ENCODE results near the gene ZNF460. TPM values are rescaled to one million over a fixed set of nuclear protein-coding genes. Genes with fewer than 3 reads are reported as not detected.

The ZNF460 gene
- total RNA-seq, 1 donor from 2014 or later = 76.1 TPM

DNA sequence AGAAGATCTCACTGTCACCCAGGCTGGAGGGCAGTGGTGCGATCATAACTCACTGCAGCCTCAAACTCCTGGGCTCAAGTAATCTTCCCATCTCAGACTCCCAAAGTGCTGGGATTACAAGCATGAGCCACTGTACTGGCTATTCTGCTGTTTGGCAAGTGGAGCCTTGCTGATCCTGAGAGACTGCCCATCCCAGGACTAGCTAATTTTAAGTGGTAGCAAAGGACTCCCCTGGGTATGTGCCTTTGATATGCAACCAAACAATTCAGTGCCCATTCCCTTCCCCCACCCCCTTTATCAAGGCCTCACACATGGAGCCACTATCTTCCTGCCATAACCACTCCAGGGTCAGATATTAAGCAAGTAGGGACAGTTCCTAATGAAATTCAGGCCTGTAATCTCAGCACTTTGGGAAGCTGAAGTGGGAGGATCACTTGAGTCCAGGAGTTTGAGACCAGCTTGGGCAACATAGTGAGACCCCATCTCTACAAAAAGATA lies 17.0 kb upstream of the ZNF460 start:
- no peak overlapping the region for H3K4me3 ChIP-seq
- H3K27ac ChIP-seq = no peak overlapping the region
- intact Hi-C loops (cut with DNase I) = no loop called here
- no peak for DNase-seq (ENCODE audit: extremely low spot score in 2 of 2)
- peaks cover 0 to 2% of the 10 kb centered on the region in 2 donors for H3K36me3 ChIP-seq
- no peaks in the 10 kb centered on the region for H3K27me3 ChIP-seq
- TF ChIP-seq, protein P1, sequence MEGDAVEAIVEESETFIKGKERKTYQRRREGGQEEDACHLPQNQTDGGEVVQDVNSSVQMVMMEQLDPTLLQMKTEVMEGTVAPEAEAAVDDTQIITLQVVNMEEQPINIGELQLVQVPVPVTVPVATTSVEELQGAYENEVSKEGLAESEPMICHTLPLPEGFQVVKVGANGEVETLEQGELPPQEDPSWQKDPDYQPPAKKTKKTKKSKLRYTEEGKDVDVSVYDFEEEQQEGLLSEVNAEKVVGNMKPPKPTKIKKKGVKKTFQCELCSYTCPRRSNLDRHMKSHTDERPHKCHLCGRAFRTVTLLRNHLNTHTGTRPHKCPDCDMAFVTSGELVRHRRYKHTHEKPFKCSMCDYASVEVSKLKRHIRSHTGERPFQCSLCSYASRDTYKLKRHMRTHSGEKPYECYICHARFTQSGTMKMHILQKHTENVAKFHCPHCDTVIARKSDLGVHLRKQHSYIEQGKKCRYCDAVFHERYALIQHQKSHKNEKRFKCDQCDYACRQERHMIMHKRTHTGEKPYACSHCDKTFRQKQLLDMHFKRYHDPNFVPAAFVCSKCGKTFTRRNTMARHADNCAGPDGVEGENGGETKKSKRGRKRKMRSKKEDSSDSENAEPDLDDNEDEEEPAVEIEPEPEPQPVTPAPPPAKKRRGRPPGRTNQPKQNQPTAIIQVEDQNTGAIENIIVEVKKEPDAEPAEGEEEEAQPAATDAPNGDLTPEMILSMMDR (IDR thresholded peaks at IDR 0.05) = no peak
- TF ChIP-seq POLR2AphosphoS5 (IDR thresholded peaks at IDR 0.05; ENCODE audit: insufficient read depth in 1 of 2, low read depth in 1 of 2) = no peak
- no peak for TF ChIP-seq POLR2A (IDR thresholded peaks at IDR 0.05)
- H3K9me3 ChIP-seq = no peaks in the 10 kb centered on the region
- no peaks in the 10 kb centered on the region for H3K4me1 ChIP-seq

DNA sequence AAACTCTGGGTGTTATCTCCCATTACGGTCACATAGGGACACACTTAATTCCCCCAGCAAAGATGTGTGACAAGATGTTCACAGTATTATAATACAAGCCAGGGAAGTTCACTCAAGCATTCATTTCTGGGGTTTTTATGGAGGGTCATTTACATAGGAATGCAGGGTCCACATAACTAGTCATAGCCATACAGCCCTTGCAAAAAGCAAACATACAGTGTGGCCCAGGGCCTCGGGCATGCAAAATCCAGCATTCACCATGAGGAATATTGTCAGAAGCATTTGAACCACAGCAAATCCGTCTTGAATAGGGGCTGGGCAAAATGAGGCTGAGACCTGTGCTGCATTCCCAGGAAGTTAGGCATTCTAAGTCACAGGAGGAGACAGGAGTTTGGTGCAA lies 13.0 kb upstream of the ZNF460 start:
- intact Hi-C loops (cut with DNase I) = no loop called here
- no peak overlapping the region for H3K4me3 ChIP-seq
- no peaks in the 10 kb centered on the region for H3K27me3 ChIP-seq
- no peaks in the 10 kb centered on the region for H3K4me1 ChIP-seq
- H3K27ac ChIP-seq = no peak overlapping the region
- TF ChIP-seq POLR2AphosphoS5 (IDR thresholded peaks at IDR 0.05; ENCODE audit: insufficient read depth in 1 of 2, low read depth in 1 of 2) (no peak), POLR2A (IDR thresholded peaks at IDR 0.05) (no peak)
- TF ChIP-seq, protein P1 (IDR thresholded peaks at IDR 0.05) = no peak
- no peaks in the 10 kb centered on the region for H3K9me3 ChIP-seq
- no peaks in the 10 kb centered on the region for H3K36me3 ChIP-seq
- no peak for DNase-seq (ENCODE audit: extremely low spot score in 2 of 2)

DNA sequence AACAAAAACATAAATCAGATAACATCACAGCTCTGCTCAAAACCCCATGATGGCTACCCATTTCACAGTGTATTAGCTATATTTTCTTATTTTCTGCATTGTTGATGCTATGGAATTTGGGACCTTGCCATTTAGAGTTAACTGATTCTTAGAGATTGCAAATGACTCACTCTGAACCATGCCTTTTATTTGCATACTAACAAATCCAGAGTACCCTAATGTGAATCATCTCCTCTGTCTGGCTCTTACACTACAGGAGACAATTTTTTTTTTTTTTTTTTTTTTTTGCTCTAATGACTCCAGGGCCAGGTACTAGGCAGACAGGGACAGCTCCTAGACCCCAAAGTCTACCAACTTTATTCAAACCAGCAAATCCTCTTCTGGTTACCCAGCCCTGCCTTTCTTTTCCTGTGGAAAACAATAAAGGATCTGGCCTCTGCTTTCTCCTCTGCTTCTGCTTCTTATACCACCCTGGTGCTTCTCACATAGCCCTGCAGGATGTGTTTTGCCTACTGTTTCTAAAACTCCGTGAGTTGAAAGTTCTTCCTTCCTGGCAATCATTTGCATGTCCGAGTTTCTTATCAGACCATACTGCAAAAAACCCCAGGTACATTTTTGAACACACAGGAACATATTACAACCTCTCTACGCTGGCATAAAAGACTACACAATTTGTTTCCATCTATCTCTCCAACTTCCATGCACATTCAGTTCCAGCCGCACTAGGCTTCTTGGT lies 10.6 kb upstream of the ZNF460 start:
- intact Hi-C loops (cut with DNase I) = no loop called here
- no peak for TF ChIP-seq POLR2A (IDR thresholded peaks at IDR 0.05)
- TF ChIP-seq, protein P1 (IDR thresholded peaks at IDR 0.05) = no peak
- TF ChIP-seq POLR2AphosphoS5 (IDR thresholded peaks at IDR 0.05; ENCODE audit: insufficient read depth in 1 of 2, low read depth in 1 of 2) = no peak
- Histone ChIP-seq H3K4me1 (no peaks in the 10 kb centered on the region), H3K9me3 (no peaks in the 10 kb centered on the region), H3K4me3 (no peak overlapping the region), H3K36me3 (no peaks in the 10 kb centered on the region), H3K27ac (no peak overlapping the region), H3K27me3 (no peaks in the 10 kb centered on the region)
- no peak for DNase-seq (ENCODE audit: extremely low spot score in 2 of 2)

DNA sequence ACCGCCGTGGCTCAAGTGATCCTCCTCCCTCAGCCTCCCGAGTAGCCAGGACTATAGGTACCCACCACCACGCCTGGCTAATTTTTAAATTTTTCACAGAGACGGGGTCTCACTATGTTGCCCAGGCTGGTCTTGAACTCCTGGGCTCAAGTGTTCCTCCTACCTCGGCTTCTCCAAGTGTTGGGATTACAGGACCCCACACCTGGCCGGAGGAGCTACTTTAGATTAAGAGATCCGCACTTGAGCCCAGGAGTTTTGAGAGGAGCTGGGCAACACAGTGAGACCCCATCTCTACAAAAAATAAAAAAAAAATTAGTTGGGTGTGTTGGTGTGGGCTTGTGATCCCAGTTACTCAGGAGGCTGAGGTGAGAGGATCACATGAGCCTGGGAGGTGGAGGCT lies 9.0 kb upstream of the ZNF460 start:
- H3K27ac ChIP-seq = no peak overlapping the region
- H3K27me3 ChIP-seq = no peaks in the 10 kb centered on the region
- H3K36me3 ChIP-seq = no peaks in the 10 kb centered on the region
- TF ChIP-seq, protein P1 (IDR thresholded peaks at IDR 0.05) = no peak
- no peak for TF ChIP-seq POLR2AphosphoS5 (IDR thresholded peaks at IDR 0.05; ENCODE audit: insufficient read depth in 1 of 2, low read depth in 1 of 2)
- TF ChIP-seq POLR2A (IDR thresholded peaks at IDR 0.05) = no peak
- intact Hi-C loops (cut with DNase I) = no loop called here
- no peak for DNase-seq (ENCODE audit: extremely low spot score in 2 of 2)
- no peaks in the 10 kb centered on the region for H3K4me1 ChIP-seq
- no peak overlapping the region for H3K4me3 ChIP-seq
- no peaks in the 10 kb centered on the region for H3K9me3 ChIP-seq

DNA sequence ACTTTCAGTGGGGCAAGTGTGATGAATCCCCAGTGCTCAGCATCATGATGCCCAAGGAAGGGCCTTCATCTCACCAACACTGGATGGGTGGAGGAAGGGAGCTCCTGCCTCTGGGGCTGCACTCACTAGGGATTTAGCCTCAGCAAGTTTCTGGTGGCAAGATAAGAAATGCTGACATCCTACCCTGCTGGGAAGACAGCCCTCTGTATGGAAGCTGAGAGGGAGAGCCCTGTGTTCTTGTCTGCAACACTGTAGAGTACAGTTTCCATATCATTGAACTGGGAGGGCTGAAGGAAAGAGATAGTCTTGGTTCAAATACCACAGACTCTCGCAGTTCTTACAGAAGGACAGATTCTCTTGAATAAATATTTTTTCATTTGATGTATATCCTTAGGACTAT lies 7.3 kb upstream of the ZNF460 start:
- no peak overlapping the region for H3K27ac ChIP-seq
- H3K4me1 ChIP-seq = no peaks in the 10 kb centered on the region
- H3K36me3 ChIP-seq = no peaks in the 10 kb centered on the region
- intact Hi-C loops (cut with DNase I) = no loop called here
- TF ChIP-seq POLR2AphosphoS5 (IDR thresholded peaks at IDR 0.05; ENCODE audit: insufficient read depth in 1 of 2, low read depth in 1 of 2) (no peak), POLR2A (IDR thresholded peaks at IDR 0.05) (no peak)
- TF ChIP-seq, protein P1 (IDR thresholded peaks at IDR 0.05) = no peak
- no peaks in the 10 kb centered on the region for H3K9me3 ChIP-seq
- H3K27me3 ChIP-seq = no peaks in the 10 kb centered on the region
- DNase-seq (ENCODE audit: extremely low spot score in 2 of 2) = no peak
- no peak overlapping the region for H3K4me3 ChIP-seq
